Thymus (tissue), 11 donors: ENCODE data around the gene RFPL3. TPM values are rescaled to one million over a fixed set of nuclear protein-coding genes. Genes with fewer than 3 reads are reported as not detected.

ENCODE experiments used
- DNase-seq, 9 donors: peaks; one replicate each; pipeline ENCODE4 v3.0.0-alpha.2; 2013; ENCODE audit warnings: low spot score in 9 of 9, low read depth in 6 of 9, missing footprints in 1 of 9
- H3K27ac ChIP-seq, 2 donors: one replicate each; pipeline ENCODE4 v1.5.1; 2013; ENCODE audit warnings: control low read depth in 1 of 2, low read depth in 1 of 2, low read length in 1 of 2, mild to moderate bottlenecking in 1 of 2, moderate library complexity in 1 of 2
- H3K27me3 ChIP-seq, 2 donors: one replicate each; pipeline ENCODE4 v1.5.1; 2013; ENCODE audit warnings: low read length in 1 of 2; ENCODE audit not compliant: control insufficient read depth in 2 of 2, insufficient read depth in 1 of 2
- H3K36me3 ChIP-seq, 2 donors: one replicate each; pipeline ENCODE4 v1.5.1; 2013; ENCODE audit warnings: low read length in 1 of 2, mild to moderate bottlenecking in 1 of 2, moderate library complexity in 1 of 2; ENCODE audit not compliant: control insufficient read depth in 2 of 2, insufficient read depth in 2 of 2
- H3K4me1 ChIP-seq, 2 donors: one replicate each; pipeline ENCODE4 v1.5.1; 2013; ENCODE audit warnings: low read length in 2 of 2; ENCODE audit not compliant: control insufficient read depth in 2 of 2, insufficient read depth in 2 of 2
- H3K4me3 ChIP-seq, 2 donors: one replicate each; pipeline ENCODE4 v1.5.1; 2013; ENCODE audit warnings: low read length in 2 of 2, control low read depth in 1 of 2, mild to moderate bottlenecking in 1 of 2
- H3K9me3 ChIP-seq, 2 donors: one replicate each; pipeline ENCODE4 v1.5.1; 2013; ENCODE audit warnings: low read length in 1 of 2, mild to moderate bottlenecking in 1 of 2; ENCODE audit not compliant: control insufficient read depth in 2 of 2, insufficient read depth in 1 of 2
- WGBS: extraction: QIAGEN DNeasy Blood & Tissue Kit; methylation state at CpG from one replicate; pipeline ENCODE4 v1.1.7; 2013; 5-methylcytosine and 5-hydroxymethylcytosine counted together
- polyA plus RNA-seq: library from polyadenylated mRNA; stranded (reverse); fragments of 200-250 nt; gene quantifications from one replicate; pipeline ENCODE4 v1.2.3, GENCODE V29; 2013
- total RNA-seq: library from RNA; stranded (reverse); fragments of 120-200 nt; gene quantifications from one replicate; pipeline ENCODE4 v1.2.4, GENCODE V29; 2013
- donor health status: healthy.

RFPL3 gene
- total and polyA plus RNA-seq, 2 donors = 0.11 TPM; not detected in 1

GRCh38 chr22:32318361-32318760, 39.3 kb upstream of the RFPL3 start:
- Histone ChIP-seq H3K27me3 (no peaks in the 10 kb centered on the region), H3K9me3 (no peaks in the 10 kb centered on the region), H3K27ac (no peak overlapping the region), H3K4me1 (no peaks in the 10 kb centered on the region), H3K4me3 (no peak overlapping the region), H3K36me3 (no peaks in the 10 kb centered on the region)
- WGBS = 62% methylated on average over 1 of the region's 1 CpG
- no peak for DNase-seq

GRCh38 chr22:32319861-32320406, 37.7 kb upstream of the RFPL3 start:
- Histone ChIP-seq H3K4me1 (no peaks in the 10 kb centered on the region), H3K27me3 (no peaks in the 10 kb centered on the region), H3K9me3 (no peaks in the 10 kb centered on the region), H3K36me3 (no peaks in the 10 kb centered on the region), H3K4me3 (no peak overlapping the region), H3K27ac (no peak overlapping the region)
- WGBS = 77% methylated on average over 8 of the region's 8 CpGs
- DNase-seq = no peak

GRCh38 chr22:32322986-32323385, 34.7 kb upstream of the RFPL3 start:
- H3K9me3 ChIP-seq = no peaks in the 10 kb centered on the region
- H3K4me1 ChIP-seq = no peaks in the 10 kb centered on the region
- 88% methylated on average over 6 of the region's 6 CpGs for WGBS
- DNase-seq = no peak
- H3K36me3 ChIP-seq = no peaks in the 10 kb centered on the region
- H3K4me3 ChIP-seq = no peak overlapping the region
- no peaks in the 10 kb centered on the region for H3K27me3 ChIP-seq
- no peak overlapping the region for H3K27ac ChIP-seq

- Histone ChIP-seq H3K4me1 (no peaks in the 10 kb centered on the region), H3K36me3 (no peaks in the 10 kb centered on the region), H3K4me3 (no peak overlapping the region), H3K27me3 (no peaks in the 10 kb centered on the region), H3K9me3 (no peaks in the 10 kb centered on the region), H3K27ac (no peak overlapping the region)
- no peak for DNase-seq
- 89% methylated on average over 11 of the region's 11 CpGs for WGBS
These were observed 34.0 kb upstream of the RFPL3 start for GRCh38 chr22:32323513-32324164.

- Histone ChIP-seq H3K4me1 (no peaks in the 10 kb centered on the region), H3K9me3 (no peaks in the 10 kb centered on the region), H3K4me3 (no peak overlapping the region), H3K36me3 (no peaks in the 10 kb centered on the region), H3K27me3 (no peaks in the 10 kb centered on the region), H3K27ac (no peak overlapping the region)
- WGBS = 90% methylated on average over 26 of the region's 26 CpGs
- no peak for DNase-seq
These were observed 32.9 kb upstream of the RFPL3 start for GRCh38 chr22:32324505-32325415.

- DNase-seq = no peak
- 88% methylated on average over 9 of the region's 9 CpGs for WGBS
- H3K27me3 ChIP-seq = no peaks in the 10 kb centered on the region
- no peaks in the 10 kb centered on the region for H3K36me3 ChIP-seq
- H3K9me3 ChIP-seq = no peaks in the 10 kb centered on the region
- no peak overlapping the region for H3K4me3 ChIP-seq
- no peak overlapping the region for H3K27ac ChIP-seq
- no peaks in the 10 kb centered on the region for H3K4me1 ChIP-seq
These were observed 32.3 kb upstream of the RFPL3 start for GRCh38 chr22:32325416-32325801.

GRCh38 chr22:32325811-32326237, 31.8 kb upstream of the RFPL3 start:
- no peak overlapping the region for H3K4me3 ChIP-seq
- no peaks in the 10 kb centered on the region for H3K36me3 ChIP-seq
- no peak overlapping the region for H3K27ac ChIP-seq
- no peaks in the 10 kb centered on the region for H3K9me3 ChIP-seq
- H3K4me1 ChIP-seq = no peaks in the 10 kb centered on the region
- H3K27me3 ChIP-seq = no peaks in the 10 kb centered on the region
- DNase-seq = no peak
- 82% methylated on average over 7 of the region's 7 CpGs for WGBS

GRCh38 chr22:32326647-32327046, 31.0 kb upstream of the RFPL3 start:
- Histone ChIP-seq H3K27ac (no peak overlapping the region), H3K4me1 (no peaks in the 10 kb centered on the region), H3K27me3 (no peaks in the 10 kb centered on the region), H3K9me3 (no peaks in the 10 kb centered on the region), H3K4me3 (no peak overlapping the region), H3K36me3 (no peaks in the 10 kb centered on the region)
- 94% methylated on average over 10 of the region's 10 CpGs for WGBS
- DNase-seq = no peak

- Histone ChIP-seq H3K27ac (no peak overlapping the region), H3K9me3 (no peaks in the 10 kb centered on the region), H3K4me1 (no peaks in the 10 kb centered on the region), H3K27me3 (no peaks in the 10 kb centered on the region), H3K36me3 (no peaks in the 10 kb centered on the region), H3K4me3 (no peak overlapping the region)
- 80% methylated on average over 4 of the region's 4 CpGs for WGBS
- DNase-seq = no peak
These were observed 30.6 kb upstream of the RFPL3 start for GRCh38 chr22:32327066-32327465.
